Measurements from ENCODE around the gene ECD.

ECD gene

GRCh38 chr10:73088304-73088703, 79.5 kb downstream of the ECD start:
- DNase-seq (ENCODE audit: low read depth): no peak
- TF ChIP-seq, protein P1, sequence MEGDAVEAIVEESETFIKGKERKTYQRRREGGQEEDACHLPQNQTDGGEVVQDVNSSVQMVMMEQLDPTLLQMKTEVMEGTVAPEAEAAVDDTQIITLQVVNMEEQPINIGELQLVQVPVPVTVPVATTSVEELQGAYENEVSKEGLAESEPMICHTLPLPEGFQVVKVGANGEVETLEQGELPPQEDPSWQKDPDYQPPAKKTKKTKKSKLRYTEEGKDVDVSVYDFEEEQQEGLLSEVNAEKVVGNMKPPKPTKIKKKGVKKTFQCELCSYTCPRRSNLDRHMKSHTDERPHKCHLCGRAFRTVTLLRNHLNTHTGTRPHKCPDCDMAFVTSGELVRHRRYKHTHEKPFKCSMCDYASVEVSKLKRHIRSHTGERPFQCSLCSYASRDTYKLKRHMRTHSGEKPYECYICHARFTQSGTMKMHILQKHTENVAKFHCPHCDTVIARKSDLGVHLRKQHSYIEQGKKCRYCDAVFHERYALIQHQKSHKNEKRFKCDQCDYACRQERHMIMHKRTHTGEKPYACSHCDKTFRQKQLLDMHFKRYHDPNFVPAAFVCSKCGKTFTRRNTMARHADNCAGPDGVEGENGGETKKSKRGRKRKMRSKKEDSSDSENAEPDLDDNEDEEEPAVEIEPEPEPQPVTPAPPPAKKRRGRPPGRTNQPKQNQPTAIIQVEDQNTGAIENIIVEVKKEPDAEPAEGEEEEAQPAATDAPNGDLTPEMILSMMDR (IDR thresholded peaks at IDR 0.05; ENCODE audit: low read depth, low read length, missing control alignments): no peak
- no peak overlapping the region for H3K4me3 ChIP-seq (ENCODE audit: low read depth, low read length)
- in situ Hi-C loops (cut with HindIII; ENCODE audit: low sequenced_read_pairs): no loop called here

DNA sequence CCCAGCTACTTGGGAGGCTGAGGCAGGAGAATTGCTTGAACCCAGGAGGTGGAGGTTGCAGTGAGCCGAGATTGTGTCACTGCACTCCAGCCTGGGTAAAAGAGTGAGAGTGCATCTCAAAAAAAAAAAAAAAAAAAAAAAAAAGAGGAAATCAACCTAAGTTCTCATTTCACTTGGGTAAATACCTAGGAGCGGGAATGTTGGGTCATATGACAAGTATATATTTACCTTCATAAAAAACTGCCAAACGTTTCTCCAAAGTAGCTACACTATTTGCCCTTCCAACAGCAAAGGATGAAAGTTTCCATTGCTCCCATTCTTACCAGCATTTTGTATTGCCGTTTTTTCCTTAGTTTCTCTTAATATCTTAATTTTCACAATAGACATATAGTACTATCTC, 81.0 kb downstream of the ECD start:
- DNase-seq (ENCODE audit: low read depth): no peak
- in situ Hi-C loops (cut with HindIII; ENCODE audit: low sequenced_read_pairs): no loop called here

GRCh38 chr10:73084209-73084608, 83.6 kb downstream of the ECD start:
- in situ Hi-C loops (cut with HindIII; ENCODE audit: low sequenced_read_pairs): no loop called here

More for the DNA sequence above, 81.0 kb downstream of the ECD start:
- no peak overlapping the region for H3K4me3 ChIP-seq (ENCODE audit: low read depth, low read length)
- TF ChIP-seq, protein P1 (IDR thresholded peaks at IDR 0.05; ENCODE audit: low read depth, low read length, missing control alignments): no peak

More at GRCh38 chr10:73084209-73084608, 83.6 kb downstream of the ECD start:
- no peak overlapping the region for H3K4me3 ChIP-seq (ENCODE audit: low read depth, low read length)
- DNase-seq (ENCODE audit: low read depth): no peak
- TF ChIP-seq, protein P1 (IDR thresholded peaks at IDR 0.05; ENCODE audit: low read depth, low read length, missing control alignments): no peak
